PC-9 (cell line): ENCODE measurements around the gene GARNL3. TPM values are rescaled to one million over a fixed set of nuclear protein-coding genes. Genes with fewer than 3 reads are reported as not detected.
A peak's percentile ranks its signal among the peaks of the same experiment; 100 is the strongest.

Experiments
- BruUV-seq: library from RNA; stranded (reverse); fragments of 400-500 nt; replicated peaks from 2 replicates; lab custom pipeline; 2021; lab: Mats Ljungman, UMichigan
- CTCF ChIA-PET: fragments of 300-600 bp; sonication (Branson Sonifier 250); formaldehyde crosslinking; loops from one replicate; lab custom pipeline; 2022; ENCODE audit warnings: antibody characterized with exemption; lab: Charles Lee
- POLR2A ChIA-PET: fragments of 300-600 bp; sonication (Branson Sonifier 250); formaldehyde crosslinking; loops from one replicate; lab custom pipeline; 2022; ENCODE audit warnings: antibody characterized with exemption; ENCODE audit not compliant: unreplicated experiment; lab: Charles Lee
- DNase-seq, 2 experiments: peaks; one replicate each; pipeline versions ENCODE4 v3.0.0 to v3.0.0-alpha.2; 2015 to 2022; ENCODE audit warnings: mixed read lengths in 1 of 2
- H2AFZ ChIP-seq: fragments of 200-600 bp; sonication (generic); 2 replicates; pipeline ENCODE4 v1.8.1; 2017; ENCODE audit warnings: antibody characterized with exemption
- H3F3A ChIP-seq: fragments of 200-600 bp; sonication (generic); 2 replicates; pipeline ENCODE4 v1.8.1; 2017; ENCODE audit warnings: antibody characterized with exemption, mild to moderate bottlenecking, low read depth; ENCODE audit not compliant: insufficient read depth
- H3K27ac ChIP-seq: fragments of 200-600 bp; sonication (generic); 2 replicates; pipeline ENCODE4 v1.6.1; 2016; ENCODE audit warnings: mixed run types
- H3K27me3 ChIP-seq: fragments of 200-600 bp; sonication (generic); 2 replicates; pipeline ENCODE4 v1.6.1; 2016; ENCODE audit warnings: low read depth, mixed run types; ENCODE audit not compliant: insufficient read depth
- H3K36me3 ChIP-seq: fragments of 200-600 bp; sonication (generic); 2 replicates; pipeline ENCODE4 v1.6.1; 2016; ENCODE audit warnings: low read depth, mixed run types
- H3K4me1 ChIP-seq: fragments of 200-600 bp; sonication (generic); replicated peaks from 2 replicates; pipeline ENCODE4 v1.6.1; 2016; ENCODE audit warnings: mixed run types; ENCODE audit not compliant: insufficient read depth
- H3K4me2 ChIP-seq: fragments of 200-600 bp; sonication (generic); 2 replicates; pipeline ENCODE4 v1.6.1; 2017; ENCODE audit warnings: mixed run types
- H3K4me3 ChIP-seq: fragments of 200-600 bp; sonication (generic); 2 replicates; pipeline ENCODE4 v1.6.1; 2016; ENCODE audit warnings: mixed run types
- H3K79me2 ChIP-seq: fragments of 200-600 bp; sonication (generic); 2 replicates; pipeline ENCODE4 v1.6.1; 2017; ENCODE audit warnings: low read depth, mixed run types
- H3K9me2 ChIP-seq: fragments of 200-600 bp; sonication (generic); 2 replicates; pipeline ENCODE4 v1.8.1; 2017; ENCODE audit warnings: mild to moderate bottlenecking; ENCODE audit not compliant: insufficient read depth
- H3K9me3 ChIP-seq: fragments of 200-600 bp; sonication (generic); 2 replicates; pipeline ENCODE4 v1.8.1; 2016; ENCODE audit warnings: low read depth; ENCODE audit not compliant: insufficient read depth
- H4K20me1 ChIP-seq: fragments of 200-600 bp; sonication (generic); 2 replicates; pipeline ENCODE4 v1.8.1; 2017; ENCODE audit not compliant: insufficient read depth
- EZH2 ChIP-seq: fragments of 200-600 bp; sonication (generic); IDR thresholded peaks from 2 replicates; pipeline ENCODE4 v1.8.0; 2017; ENCODE audit warnings: antibody characterized with exemption, low read depth
- intact Hi-C: fragments of 100-400 bp; cut with micrococcal nuclease; formaldehyde crosslinking; loops from one replicate; pipeline ENCODE4 v1.10.0; 2022; ENCODE audit not compliant: unreplicated experiment
- total RNA-seq: library from RNA; stranded (reverse); gene quantifications from 2 replicates; pipeline ENCODE4 v1.2.3, GENCODE V29; 2021
- TF ChIP-seq, protein P1 (sequence below): fragments of 200-600 bp; sonication (generic); conservative IDR thresholded peaks from 2 replicates; pipeline ENCODE4 v1.6.1; 2017; ENCODE audit warnings: mixed run types, antibody characterized with exemption, mild to moderate bottlenecking, moderate library complexity

The GARNL3 gene
- total RNA-seq, 1 experiment from 2014 or later = 10.8 TPM

DNA sequence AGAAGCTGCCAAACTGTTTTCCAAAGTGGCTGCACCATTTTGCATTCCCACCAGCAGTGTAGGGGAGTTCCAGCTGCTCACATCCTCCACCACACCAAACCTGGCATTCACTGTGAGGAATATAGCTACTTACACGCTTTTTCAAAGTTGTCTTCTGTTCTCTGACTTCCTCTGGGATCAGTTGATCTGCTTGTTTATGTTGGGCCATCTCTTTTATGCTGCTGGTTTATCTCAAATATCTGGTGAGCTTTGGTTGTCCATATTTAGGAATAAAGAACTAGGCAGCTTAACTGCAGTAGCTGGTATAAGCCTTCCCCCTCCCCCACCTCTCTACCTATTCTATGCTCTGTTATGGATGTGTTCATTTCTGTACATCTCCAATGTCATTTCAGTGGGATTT, 151.1 kb downstream of the GARNL3 start:
- H2AFZ ChIP-seq = no peak overlapping the region
- ChIA-PET POLR2A (no interaction called here), CTCF (no interaction called here)
- H3K27ac ChIP-seq = no peak overlapping the region
- peaks cover 15% of the 10 kb centered on the region; the same call in 1 of the 2 replicates for H3F3A ChIP-seq
- DNase-seq = no peak
- no peaks in the 10 kb centered on the region for H3K36me3 ChIP-seq
- H3K4me2 ChIP-seq = no peak overlapping the region
- H3K9me3 ChIP-seq = no peaks in the 10 kb centered on the region
- H3K27me3 ChIP-seq = no peaks in the 10 kb centered on the region
- BruUV-seq = no TSS peak
- H3K79me2 ChIP-seq = no peaks in the 10 kb centered on the region
- no peaks in the 10 kb centered on the region; the same call in 1 of the 2 replicates for H4K20me1 ChIP-seq
- TF ChIP-seq EZH2 = no peak
- TF ChIP-seq, protein P1, sequence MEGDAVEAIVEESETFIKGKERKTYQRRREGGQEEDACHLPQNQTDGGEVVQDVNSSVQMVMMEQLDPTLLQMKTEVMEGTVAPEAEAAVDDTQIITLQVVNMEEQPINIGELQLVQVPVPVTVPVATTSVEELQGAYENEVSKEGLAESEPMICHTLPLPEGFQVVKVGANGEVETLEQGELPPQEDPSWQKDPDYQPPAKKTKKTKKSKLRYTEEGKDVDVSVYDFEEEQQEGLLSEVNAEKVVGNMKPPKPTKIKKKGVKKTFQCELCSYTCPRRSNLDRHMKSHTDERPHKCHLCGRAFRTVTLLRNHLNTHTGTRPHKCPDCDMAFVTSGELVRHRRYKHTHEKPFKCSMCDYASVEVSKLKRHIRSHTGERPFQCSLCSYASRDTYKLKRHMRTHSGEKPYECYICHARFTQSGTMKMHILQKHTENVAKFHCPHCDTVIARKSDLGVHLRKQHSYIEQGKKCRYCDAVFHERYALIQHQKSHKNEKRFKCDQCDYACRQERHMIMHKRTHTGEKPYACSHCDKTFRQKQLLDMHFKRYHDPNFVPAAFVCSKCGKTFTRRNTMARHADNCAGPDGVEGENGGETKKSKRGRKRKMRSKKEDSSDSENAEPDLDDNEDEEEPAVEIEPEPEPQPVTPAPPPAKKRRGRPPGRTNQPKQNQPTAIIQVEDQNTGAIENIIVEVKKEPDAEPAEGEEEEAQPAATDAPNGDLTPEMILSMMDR = no peak
- intact Hi-C loops = no loop called here
- H3K4me3 ChIP-seq = no peak overlapping the region
- H3K9me2 ChIP-seq = no peaks in the 10 kb centered on the region
- H3K4me1 ChIP-seq = peaks cover 15% of the 10 kb centered on the region

DNA sequence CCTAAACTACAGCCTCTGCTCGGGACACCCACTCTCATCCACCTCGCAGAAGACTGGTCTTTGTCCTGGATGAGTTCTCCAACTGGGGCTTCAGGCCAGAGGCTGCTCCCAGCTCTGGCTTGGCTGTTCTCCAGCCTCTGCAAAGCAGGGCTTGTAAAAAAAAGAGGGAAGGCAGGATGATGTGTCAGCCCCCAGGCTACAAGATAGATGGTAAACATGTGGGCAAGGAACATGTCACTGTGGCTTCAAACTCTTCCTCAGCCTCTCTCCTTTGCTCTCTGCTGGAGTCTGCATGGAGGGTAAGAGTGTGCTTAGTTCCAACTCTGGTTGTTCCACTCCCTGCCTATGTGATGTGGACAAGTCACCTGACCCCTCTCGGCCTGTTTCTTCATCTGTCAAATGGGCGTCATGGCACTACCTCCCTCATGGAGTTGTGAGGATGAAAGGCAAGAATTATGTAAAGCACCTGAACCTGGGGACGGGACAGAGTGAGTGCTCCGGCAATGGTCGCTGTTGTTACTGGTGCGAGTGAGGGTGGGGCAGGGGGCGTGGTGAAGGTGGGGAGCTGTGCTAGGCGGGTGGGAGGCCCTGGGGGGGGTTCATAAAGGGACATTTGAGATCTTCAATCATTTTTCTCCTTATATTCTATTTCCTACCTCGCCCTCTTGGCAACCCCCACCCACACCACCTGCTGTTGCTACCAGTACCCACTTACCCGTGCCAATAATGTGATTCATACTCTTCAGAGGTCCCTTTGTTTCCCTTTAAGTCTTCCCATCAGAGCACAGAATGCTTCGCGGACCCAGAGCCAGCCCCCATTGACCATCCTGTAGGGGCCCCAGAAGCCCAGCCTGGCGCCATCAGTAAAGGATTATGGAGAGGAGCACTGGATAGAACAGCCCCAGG, 152.8 kb downstream of the GARNL3 start:
- DNase-seq = peak; percentile 64 to 79
- ChIA-PET CTCF (interaction anchor here (0.6 kb wide), 1 partner anchor 21 kb away, joined by 4 read pairs; no protein-coding TSS in a partner anchor), POLR2A (no interaction called here)
- 0 out of 2 replicates have a peak overlapping the region, but pooled peaks have one; percentile 19 for H3K4me2 ChIP-seq
- TF ChIP-seq EZH2 = no peak
- TF ChIP-seq, protein P1 = no peak
- H3K36me3 ChIP-seq = no peaks in the 10 kb centered on the region
- no peak overlapping the region for H3K4me3 ChIP-seq
- H2AFZ ChIP-seq = no peak overlapping the region
- H4K20me1 ChIP-seq = no peaks in the 10 kb centered on the region; the same call in 1 of the 2 replicates
- H3K27ac ChIP-seq = no peak overlapping the region
- BruUV-seq = no TSS peak
- H3K27me3 ChIP-seq = no peaks in the 10 kb centered on the region
- no peaks in the 10 kb centered on the region for H3K9me2 ChIP-seq
- H3K9me3 ChIP-seq = no peaks in the 10 kb centered on the region
- peaks cover 16% of the 10 kb centered on the region; the same call in 1 of the 2 replicates for H3F3A ChIP-seq
- intact Hi-C loops = no loop called here
- peaks cover 3% of the 10 kb centered on the region; the same call in 1 of the 2 replicates for H3K79me2 ChIP-seq
- H3K4me1 ChIP-seq = peaks cover 15% of the 10 kb centered on the region

DNA sequence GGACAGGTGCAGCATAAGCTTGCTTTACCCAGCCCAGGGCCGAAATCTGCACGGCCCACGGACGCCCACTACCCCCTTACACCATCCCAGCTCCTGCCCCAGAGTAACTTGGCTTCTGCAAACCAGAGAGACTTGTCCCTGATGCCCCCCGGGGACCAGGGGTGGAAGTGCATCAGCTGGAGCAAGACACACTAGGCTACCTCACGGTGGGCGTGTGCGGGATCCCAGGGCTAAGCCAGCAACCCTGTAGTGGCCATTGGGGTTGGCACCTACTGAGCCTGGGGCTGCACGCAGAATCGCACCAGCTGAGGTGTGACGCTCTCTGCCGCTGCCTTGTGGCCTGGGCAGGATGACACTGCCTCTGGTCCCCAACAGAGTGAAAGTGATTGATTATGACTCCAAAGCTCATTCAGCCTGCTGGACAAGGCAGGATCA, 153.5 kb downstream of the GARNL3 start:
- no peaks in the 10 kb centered on the region for H3K9me3 ChIP-seq
- H3K4me1 ChIP-seq = peaks cover 22% of the 10 kb centered on the region
- H2AFZ ChIP-seq = no peak overlapping the region
- H3K79me2 ChIP-seq = peaks cover 10% of the 10 kb centered on the region; the same call in 1 of the 2 replicates
- no peaks in the 10 kb centered on the region for H3K9me2 ChIP-seq
- no peak for TF ChIP-seq EZH2
- TF ChIP-seq, protein P1 = peak; percentile 49
- H3K4me3 ChIP-seq = no peak overlapping the region
- no peaks in the 10 kb centered on the region for H3K36me3 ChIP-seq
- BruUV-seq = no TSS peak
- peak in 1 of 2 experiments; percentile 34 for DNase-seq
- peaks cover 15% of the 10 kb centered on the region; the same call in 1 of the 2 replicates for H3F3A ChIP-seq
- H3K27ac ChIP-seq = no peak overlapping the region
- no peaks in the 10 kb centered on the region; the same call in 1 of the 2 replicates for H4K20me1 ChIP-seq
- 0 out of 2 replicates have a peak overlapping the region, but pooled peaks have one; percentile 19 for H3K4me2 ChIP-seq
- intact Hi-C loops = no loop called here
- H3K27me3 ChIP-seq = no peaks in the 10 kb centered on the region
- ChIA-PET POLR2A (no interaction called here), CTCF (interaction anchor here (0.6 kb wide), 1 partner anchor 22 kb away, joined by 4 read pairs; no protein-coding TSS in a partner anchor)
